AG04449 (cell line): ENCODE results near the gene LYVE1.

Experiments used
- CTCF ChIA-PET: fragments of 350-600 bp; formaldehyde crosslinking; extraction: SDS; loops from one replicate; lab custom pipeline; 2021; ENCODE audit warnings: antibody characterized with exemption; lab: Yijun Ruan, JAX
- POLR2A ChIA-PET: fragments of 400-600, 350-600 bp; formaldehyde crosslinking; extraction: SDS; loops from one replicate; lab custom pipeline; 2020; ENCODE audit warnings: antibody characterized with exemption, inconsistent platforms; lab: Yijun Ruan, JAX
- DNase-seq: peaks from one replicate; pipeline ENCODE4 v3.0.0-alpha.2; 2010; ENCODE audit warnings: low read depth, low spot score
- H3K4me3 ChIP-seq: 2 replicates; pipeline ENCODE4 v1.5.1; 2011; ENCODE audit warnings: low read depth, mild to moderate bottlenecking, control low read depth, low read length
- TF ChIP-seq, protein P1 (sequence below): IDR thresholded peaks from one replicate; pipeline ENCODE4 v1.5.1; 2011; ENCODE audit warnings: mild to moderate bottlenecking, moderate library complexity, low read length, control low read depth, inconsistent platforms; ENCODE audit not compliant: insufficient read depth; ENCODE audit errors: missing control alignments

Gene LYVE1

DNA sequence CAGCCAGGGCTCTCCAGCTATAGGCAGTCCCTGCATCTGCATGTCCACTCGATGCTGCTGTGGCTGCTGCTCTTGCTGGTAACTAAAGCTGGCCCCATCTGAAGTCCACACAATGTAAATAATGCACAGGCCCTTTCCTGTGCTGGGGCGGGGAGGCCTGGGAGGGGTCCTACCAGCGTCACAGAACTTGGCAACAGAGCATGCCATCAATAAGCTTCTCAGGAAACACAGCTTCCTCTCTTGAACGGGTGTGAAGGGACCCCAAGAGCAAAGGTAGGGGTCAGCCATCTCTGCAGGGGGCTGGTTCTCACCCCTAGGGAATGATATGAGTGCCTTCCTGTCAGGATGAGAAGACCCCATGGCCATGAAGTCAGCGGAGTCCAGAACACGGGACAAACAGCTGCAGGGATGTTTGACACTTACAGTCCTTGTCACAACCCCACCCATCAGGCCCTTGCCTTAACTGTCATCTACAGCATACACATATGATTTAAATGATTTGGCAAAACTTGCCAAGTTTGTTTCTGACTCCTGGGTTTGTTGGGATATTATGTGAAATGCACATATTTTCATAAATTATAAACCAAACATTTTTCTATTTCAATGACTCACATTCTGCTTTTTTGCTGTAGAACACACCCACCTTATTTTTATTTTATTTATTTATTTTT is 39.1 kb upstream of the LYVE1 start:
- DNase-seq, result no peak
- TF ChIP-seq, protein P1, sequence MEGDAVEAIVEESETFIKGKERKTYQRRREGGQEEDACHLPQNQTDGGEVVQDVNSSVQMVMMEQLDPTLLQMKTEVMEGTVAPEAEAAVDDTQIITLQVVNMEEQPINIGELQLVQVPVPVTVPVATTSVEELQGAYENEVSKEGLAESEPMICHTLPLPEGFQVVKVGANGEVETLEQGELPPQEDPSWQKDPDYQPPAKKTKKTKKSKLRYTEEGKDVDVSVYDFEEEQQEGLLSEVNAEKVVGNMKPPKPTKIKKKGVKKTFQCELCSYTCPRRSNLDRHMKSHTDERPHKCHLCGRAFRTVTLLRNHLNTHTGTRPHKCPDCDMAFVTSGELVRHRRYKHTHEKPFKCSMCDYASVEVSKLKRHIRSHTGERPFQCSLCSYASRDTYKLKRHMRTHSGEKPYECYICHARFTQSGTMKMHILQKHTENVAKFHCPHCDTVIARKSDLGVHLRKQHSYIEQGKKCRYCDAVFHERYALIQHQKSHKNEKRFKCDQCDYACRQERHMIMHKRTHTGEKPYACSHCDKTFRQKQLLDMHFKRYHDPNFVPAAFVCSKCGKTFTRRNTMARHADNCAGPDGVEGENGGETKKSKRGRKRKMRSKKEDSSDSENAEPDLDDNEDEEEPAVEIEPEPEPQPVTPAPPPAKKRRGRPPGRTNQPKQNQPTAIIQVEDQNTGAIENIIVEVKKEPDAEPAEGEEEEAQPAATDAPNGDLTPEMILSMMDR, result no peak
- ChIA-PET CTCF (interaction anchor here (1.0 to 1.2 kb wide), 2 partner anchors 30 to 67 kb away, joined by 3 to 4 read pairs; partner anchors contain the start of gene RNF141), POLR2A (no interaction called here)
- no peak overlapping the region for H3K4me3 ChIP-seq

DNA sequence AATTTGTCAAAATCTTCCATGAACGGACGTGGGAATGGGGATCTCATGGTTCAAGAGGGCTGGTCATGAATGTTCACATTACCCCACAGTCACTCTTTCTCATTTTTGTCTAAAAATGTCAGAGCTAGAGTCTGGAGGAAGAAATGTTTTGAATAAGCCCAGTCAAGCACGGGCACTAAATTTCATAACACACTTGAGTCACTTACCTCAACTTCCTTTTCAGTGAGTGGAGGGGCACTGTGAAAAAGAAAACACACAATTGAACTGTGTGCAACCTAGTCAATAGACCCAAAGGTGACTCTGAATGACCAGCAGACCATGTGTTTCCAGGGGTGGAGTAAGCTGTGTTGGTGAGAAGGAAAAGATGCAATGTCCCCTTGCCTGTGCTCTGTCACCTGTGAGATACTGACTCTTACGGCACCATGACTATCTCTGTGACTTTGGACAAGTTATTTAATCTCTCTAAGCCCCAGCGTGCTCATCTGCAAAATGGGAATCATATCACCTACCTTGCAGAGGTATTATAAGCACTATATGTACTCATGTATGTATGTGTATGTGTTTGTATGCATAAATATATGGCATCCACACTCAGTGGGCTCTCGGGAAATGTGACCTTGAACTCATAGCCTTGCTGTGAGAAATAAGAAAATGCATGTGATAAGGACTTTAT is 38.2 kb upstream of the LYVE1 start:
- POLR2A ChIA-PET, result interaction anchor here (1.3 kb wide), 1 partner anchor 14 kb away, joined by 3 read pairs; no protein-coding TSS in a partner anchor
- H3K4me3 ChIP-seq, result no peak overlapping the region
- peak; percentile 28 for DNase-seq
- TF ChIP-seq, protein P1, result no peak
- CTCF ChIA-PET, result interaction anchor here (0.7 to 1.4 kb wide), 8 partner anchors 13 to 201 kb away, joined by 3 to 6 read pairs (median 4); partner anchors contain the start of gene RNF141

DNA sequence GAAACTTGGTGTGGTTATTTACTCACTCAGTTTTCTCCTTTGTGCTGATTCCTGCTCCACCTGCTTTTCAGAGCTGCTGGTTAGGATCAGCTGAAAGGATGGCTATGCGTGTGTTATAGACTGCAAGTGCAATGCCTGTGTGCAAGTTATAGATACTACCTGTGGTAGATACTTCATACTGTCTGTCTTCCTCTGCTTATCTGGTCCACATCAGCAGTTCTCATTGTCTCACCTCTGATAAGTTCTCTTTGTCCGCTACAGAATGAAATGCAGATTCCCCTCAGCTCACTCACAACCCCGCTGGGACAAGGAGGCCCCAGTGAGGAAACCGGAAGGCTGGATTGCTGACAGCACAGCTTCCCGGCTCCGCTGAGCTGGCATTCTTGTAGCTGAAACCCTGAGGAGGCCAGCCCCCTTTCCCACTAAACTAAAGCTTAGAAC is 37.5 kb upstream of the LYVE1 start:
- POLR2A ChIA-PET, result interaction anchor here (1.3 kb wide), 1 partner anchor 14 kb away, joined by 3 read pairs; no protein-coding TSS in a partner anchor

DNA sequence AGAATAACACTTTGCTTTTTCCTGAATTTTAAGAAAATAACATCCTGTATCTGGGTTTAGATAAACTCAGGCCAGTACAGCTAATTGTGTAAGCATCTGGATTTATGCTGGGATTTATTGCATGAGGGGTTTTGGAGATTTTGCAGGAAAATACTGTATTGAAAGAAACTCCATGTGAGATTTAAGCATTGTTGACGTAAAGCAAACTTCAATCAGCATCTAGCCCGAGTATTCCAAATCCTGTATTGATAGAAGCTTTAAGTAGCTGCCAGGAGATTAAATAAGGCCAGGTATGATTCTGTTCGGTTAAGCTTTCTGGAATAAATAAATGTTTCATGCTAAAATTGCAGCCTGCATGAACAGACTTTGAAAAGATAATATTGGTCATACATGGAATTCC is 36.3 kb upstream of the LYVE1 start:
- POLR2A ChIA-PET, result no interaction called here
- CTCF ChIA-PET, result interaction anchor here (1.5 to 1.6 kb wide), 2 partner anchors 51 to 65 kb away, joined by 3 read pairs; no protein-coding TSS in a partner anchor
- DNase-seq, result no peak
- H3K4me3 ChIP-seq, result no peak overlapping the region
- TF ChIP-seq, protein P1, result no peak

More for the DNA sequence above, 37.5 kb upstream of the LYVE1 start:
- CTCF ChIA-PET, result interaction anchor here (0.7 to 1.5 kb wide), 7 partner anchors 12 to 200 kb away, joined by 3 to 6 read pairs (median 3); no protein-coding TSS in a partner anchor
- H3K4me3 ChIP-seq, result no peak overlapping the region
- peak; percentile 31 for DNase-seq
- TF ChIP-seq, protein P1, result no peak

DNA sequence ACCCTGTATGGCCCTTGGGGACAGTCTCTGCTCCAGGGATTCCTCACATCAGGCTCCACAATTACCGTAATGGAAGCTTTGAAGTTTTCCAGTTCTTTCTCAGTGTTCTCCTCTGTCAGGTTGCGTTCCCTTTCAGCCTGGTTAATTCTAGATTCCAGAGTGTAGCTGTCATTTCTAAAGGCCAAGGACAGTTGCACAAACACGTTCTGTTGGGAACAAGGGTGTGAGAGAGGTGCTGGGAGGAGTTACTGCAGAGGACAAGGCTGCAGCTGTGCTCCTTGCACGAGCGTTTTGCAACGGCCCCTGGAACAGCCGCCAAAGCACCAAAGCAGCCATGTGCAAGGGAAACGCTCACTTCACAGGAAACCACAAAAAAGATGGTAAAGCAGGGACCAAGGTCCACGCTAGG is 35.9 kb upstream of the LYVE1 start:
- CTCF ChIA-PET, result interaction anchor here (1.0 to 1.6 kb wide), 6 partner anchors 11 to 69 kb away, joined by 3 read pairs; no protein-coding TSS in a partner anchor
- POLR2A ChIA-PET, result no interaction called here
- DNase-seq, result no peak
- H3K4me3 ChIP-seq, result no peak overlapping the region
- TF ChIP-seq, protein P1, result no peak
